ENCODE data around the gene AGBL3.

DNA sequence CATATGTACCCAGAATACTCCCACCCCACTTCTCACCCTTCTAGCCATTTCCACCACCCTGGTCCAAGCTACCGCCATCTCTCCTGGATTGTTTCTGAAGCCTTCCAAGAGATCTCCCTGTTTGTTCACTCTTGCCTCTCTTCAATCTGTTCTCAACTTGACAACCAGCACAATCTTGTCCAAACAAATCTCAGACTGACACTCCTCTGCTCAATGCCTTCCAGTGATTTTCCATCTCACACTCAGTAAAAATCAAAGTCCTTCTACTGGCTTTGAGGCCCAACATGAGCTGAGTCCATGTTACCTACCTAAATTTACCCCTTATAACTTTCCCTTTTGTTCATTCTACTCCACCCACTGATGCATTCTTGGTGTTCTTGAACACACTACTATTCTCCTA is 128.3 kb downstream of the AGBL3 start:
- TF ChIP-seq POLR2A (IDR thresholded peaks at IDR 0.05), result no peak
- TF ChIP-seq, protein P1, sequence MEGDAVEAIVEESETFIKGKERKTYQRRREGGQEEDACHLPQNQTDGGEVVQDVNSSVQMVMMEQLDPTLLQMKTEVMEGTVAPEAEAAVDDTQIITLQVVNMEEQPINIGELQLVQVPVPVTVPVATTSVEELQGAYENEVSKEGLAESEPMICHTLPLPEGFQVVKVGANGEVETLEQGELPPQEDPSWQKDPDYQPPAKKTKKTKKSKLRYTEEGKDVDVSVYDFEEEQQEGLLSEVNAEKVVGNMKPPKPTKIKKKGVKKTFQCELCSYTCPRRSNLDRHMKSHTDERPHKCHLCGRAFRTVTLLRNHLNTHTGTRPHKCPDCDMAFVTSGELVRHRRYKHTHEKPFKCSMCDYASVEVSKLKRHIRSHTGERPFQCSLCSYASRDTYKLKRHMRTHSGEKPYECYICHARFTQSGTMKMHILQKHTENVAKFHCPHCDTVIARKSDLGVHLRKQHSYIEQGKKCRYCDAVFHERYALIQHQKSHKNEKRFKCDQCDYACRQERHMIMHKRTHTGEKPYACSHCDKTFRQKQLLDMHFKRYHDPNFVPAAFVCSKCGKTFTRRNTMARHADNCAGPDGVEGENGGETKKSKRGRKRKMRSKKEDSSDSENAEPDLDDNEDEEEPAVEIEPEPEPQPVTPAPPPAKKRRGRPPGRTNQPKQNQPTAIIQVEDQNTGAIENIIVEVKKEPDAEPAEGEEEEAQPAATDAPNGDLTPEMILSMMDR (IDR thresholded peaks at IDR 0.05), result no peak

Data from ovary (tissue), 3 donors.